Neural cell (in vitro differentiated cells): ENCODE results near the gene MED26. TPM values are rescaled to one million over a fixed set of nuclear protein-coding genes. Genes with fewer than 3 reads are reported as not detected.

Experiments used
- H2AFZ ChIP-seq: fragments of 200-600, 300-800 bp; sonication (generic), shearing (Covaris generic); 2 replicates; pipeline ENCODE4 v1.6.0; 2014; ENCODE audit warnings: low read depth, mild to moderate bottlenecking, antibody characterized with exemption, low read length, moderate library complexity
- H3F3A ChIP-seq: fragments of 200-600 bp; shearing (Covaris generic); 2 replicates; pipeline ENCODE4 v1.6.1; 2016; ENCODE audit warnings: mild to moderate bottlenecking, moderate library complexity, mixed read lengths, antibody characterized with exemption, low read length; ENCODE audit not compliant: insufficient read depth, poor library complexity, severe bottlenecking
- H3K27ac ChIP-seq: fragments of 200-600, 300-800 bp; sonication (generic), shearing (Covaris generic); 2 replicates; pipeline ENCODE4 v1.5.1; 2014; ENCODE audit warnings: mild to moderate bottlenecking, low read length, moderate library complexity
- H3K27me3 ChIP-seq: fragments of 300-800, 200-600 bp; sonication (generic), shearing (Covaris generic); 2 replicates; pipeline ENCODE4 v1.6.0; 2014; ENCODE audit warnings: mild to moderate bottlenecking, low read depth, low read length, moderate library complexity; ENCODE audit not compliant: insufficient read depth
- H3K36me3 ChIP-seq: fragments of 300-800, 200-600 bp; sonication (generic), shearing (Covaris generic); 2 replicates; pipeline ENCODE4 v1.5.1; 2014; ENCODE audit warnings: mild to moderate bottlenecking, antibody characterized with exemption, low read length, moderate library complexity; ENCODE audit not compliant: insufficient read depth
- H3K4me2 ChIP-seq: fragments of 300-800, 200-600 bp; sonication (generic), shearing (Covaris generic); 2 replicates; pipeline ENCODE4 v1.6.0; 2014; ENCODE audit warnings: mild to moderate bottlenecking, low read length
- H3K4me3 ChIP-seq: fragments of 300-800, 200-600 bp; sonication (generic), shearing (Covaris generic); 2 replicates; pipeline ENCODE4 v1.5.1; 2014; ENCODE audit warnings: mild to moderate bottlenecking, low read length, moderate library complexity
- H3K79me2 ChIP-seq: fragments of 200-600 bp; shearing (Covaris generic); replicated peaks from 2 replicates; pipeline ENCODE4 v1.6.0; 2014; ENCODE audit warnings: mild to moderate bottlenecking, low read length, moderate library complexity; ENCODE audit not compliant: insufficient read depth
- H3K9ac ChIP-seq: fragments of 300-800, 200-600 bp; sonication (generic), shearing (Covaris generic); 2 replicates; pipeline ENCODE4 v1.6.1; 2016; ENCODE audit warnings: mild to moderate bottlenecking, low read length, mixed read lengths
- H3K9me2 ChIP-seq: fragments of 200-600 bp; shearing (Covaris generic); 2 replicates; pipeline ENCODE4 v1.6.1; 2016; ENCODE audit warnings: mild to moderate bottlenecking, low read length, mixed read lengths; ENCODE audit not compliant: insufficient read depth
- H3K9me3 ChIP-seq: fragments of 200-600, 300-800 bp; sonication (generic), shearing (Covaris generic); 2 replicates; pipeline ENCODE4 v1.6.1; 2016; ENCODE audit warnings: mild to moderate bottlenecking, mixed run types, low read length, moderate library complexity, mixed read lengths
- H4K20me1 ChIP-seq: fragments of 200-600 bp; shearing (Covaris generic); 2 replicates; pipeline ENCODE4 v1.6.1; 2016; ENCODE audit warnings: mild to moderate bottlenecking, mixed run types; ENCODE audit not compliant: insufficient read depth
- EP300 ChIP-seq: fragments of 450-650 bp; conservative IDR thresholded peaks from 2 replicates; pipeline ENCODE4 v1.6.1; 2014; ENCODE audit warnings: antibody characterized with exemption, mild to moderate bottlenecking, moderate library complexity; ENCODE audit not compliant: poor library complexity, severe bottlenecking
- EZH2 ChIP-seq: fragments of 200-600, 300-800 bp; shearing (Covaris generic), sonication (generic); IDR thresholded peaks from 2 replicates; pipeline ENCODE4 v1.6.1; 2014; ENCODE audit warnings: antibody characterized with exemption, low read length, borderline replicate concordance, mild to moderate bottlenecking; ENCODE audit not compliant: insufficient read depth, poor library complexity, severe bottlenecking
- MXI1 ChIP-seq: fragments of 450-650 bp; conservative IDR thresholded peaks from 2 replicates; pipeline ENCODE4 v1.6.1; 2014; ENCODE audit warnings: antibody characterized with exemption, mild to moderate bottlenecking; ENCODE audit not compliant: poor library complexity, severe bottlenecking
- POLR2AphosphoS5 ChIP-seq: IDR thresholded peaks from 2 replicates; pipeline ENCODE4 v1.6.1; 2012
- RAD21 ChIP-seq: fragments of 450-650 bp; conservative IDR thresholded peaks from 2 replicates; pipeline ENCODE4 v1.6.1; 2014; ENCODE audit warnings: antibody characterized with exemption, mild to moderate bottlenecking, moderate library complexity
- SMC3 ChIP-seq: fragments of 450-650 bp; conservative IDR thresholded peaks from 2 replicates; pipeline ENCODE4 v1.6.1; 2014; ENCODE audit warnings: antibody characterized with exemption, mild to moderate bottlenecking, moderate library complexity; ENCODE audit not compliant: poor library complexity
- TAF1 ChIP-seq: IDR thresholded peaks from 2 replicates; pipeline ENCODE4 v1.6.1; 2012; ENCODE audit warnings: low read depth
- polyA plus RNA-seq: library from polyadenylated mRNA; depleted of rRNA; stranded (reverse); fragments of >200 nt; gene quantifications from 2 replicates; pipeline ENCODE4 v1.2.3, GENCODE V29; 2014
- TF ChIP-seq, protein P1 (sequence below): fragments of 450-650 bp; IDR thresholded peaks from 2 replicates; pipeline ENCODE4 v1.5.1; 2014; ENCODE audit warnings: antibody characterized with exemption, mild to moderate bottlenecking, moderate library complexity; ENCODE audit not compliant: poor library complexity, severe bottlenecking
- TF ChIP-seq, protein P2 (sequence below): IDR thresholded peaks from 2 replicates; pipeline ENCODE4 v1.6.1; 2012; ENCODE audit warnings: borderline replicate concordance

The MED26 gene
- polyA plus RNA-seq, 1 donor from 2014 or later, result 4.2 TPM

DNA sequence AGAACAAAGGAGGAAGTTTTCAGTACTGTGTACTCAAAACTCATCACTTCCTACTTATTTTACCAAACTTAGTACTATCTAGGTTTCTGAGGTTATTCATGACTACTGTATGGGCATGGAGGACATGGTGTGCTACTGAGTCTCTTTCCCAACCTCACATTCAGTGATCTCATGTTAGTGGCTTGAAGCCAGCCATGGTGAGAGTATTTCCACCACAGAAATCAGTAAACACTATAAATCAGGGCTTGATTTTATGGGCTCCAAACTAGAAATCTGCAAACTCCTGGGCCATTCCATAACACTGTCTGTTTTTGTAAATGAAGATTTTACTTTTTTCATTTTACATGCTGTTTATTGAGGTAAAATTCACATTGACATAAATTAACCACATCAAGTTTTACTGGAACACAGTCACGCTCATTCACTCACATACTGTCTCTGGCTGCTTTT is 19.7 kb downstream of the MED26 start:
- H3K9me2 ChIP-seq, result no peaks in the 10 kb centered on the region
- H3K9ac ChIP-seq, result no peak overlapping the region
- H3K27ac ChIP-seq, result no peak overlapping the region
- TF ChIP-seq SMC3 (no peak), RAD21 (no peak), MXI1 (no peak)
- TF ChIP-seq, protein P1, sequence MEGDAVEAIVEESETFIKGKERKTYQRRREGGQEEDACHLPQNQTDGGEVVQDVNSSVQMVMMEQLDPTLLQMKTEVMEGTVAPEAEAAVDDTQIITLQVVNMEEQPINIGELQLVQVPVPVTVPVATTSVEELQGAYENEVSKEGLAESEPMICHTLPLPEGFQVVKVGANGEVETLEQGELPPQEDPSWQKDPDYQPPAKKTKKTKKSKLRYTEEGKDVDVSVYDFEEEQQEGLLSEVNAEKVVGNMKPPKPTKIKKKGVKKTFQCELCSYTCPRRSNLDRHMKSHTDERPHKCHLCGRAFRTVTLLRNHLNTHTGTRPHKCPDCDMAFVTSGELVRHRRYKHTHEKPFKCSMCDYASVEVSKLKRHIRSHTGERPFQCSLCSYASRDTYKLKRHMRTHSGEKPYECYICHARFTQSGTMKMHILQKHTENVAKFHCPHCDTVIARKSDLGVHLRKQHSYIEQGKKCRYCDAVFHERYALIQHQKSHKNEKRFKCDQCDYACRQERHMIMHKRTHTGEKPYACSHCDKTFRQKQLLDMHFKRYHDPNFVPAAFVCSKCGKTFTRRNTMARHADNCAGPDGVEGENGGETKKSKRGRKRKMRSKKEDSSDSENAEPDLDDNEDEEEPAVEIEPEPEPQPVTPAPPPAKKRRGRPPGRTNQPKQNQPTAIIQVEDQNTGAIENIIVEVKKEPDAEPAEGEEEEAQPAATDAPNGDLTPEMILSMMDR, result no peak
- TF ChIP-seq, protein P2, sequence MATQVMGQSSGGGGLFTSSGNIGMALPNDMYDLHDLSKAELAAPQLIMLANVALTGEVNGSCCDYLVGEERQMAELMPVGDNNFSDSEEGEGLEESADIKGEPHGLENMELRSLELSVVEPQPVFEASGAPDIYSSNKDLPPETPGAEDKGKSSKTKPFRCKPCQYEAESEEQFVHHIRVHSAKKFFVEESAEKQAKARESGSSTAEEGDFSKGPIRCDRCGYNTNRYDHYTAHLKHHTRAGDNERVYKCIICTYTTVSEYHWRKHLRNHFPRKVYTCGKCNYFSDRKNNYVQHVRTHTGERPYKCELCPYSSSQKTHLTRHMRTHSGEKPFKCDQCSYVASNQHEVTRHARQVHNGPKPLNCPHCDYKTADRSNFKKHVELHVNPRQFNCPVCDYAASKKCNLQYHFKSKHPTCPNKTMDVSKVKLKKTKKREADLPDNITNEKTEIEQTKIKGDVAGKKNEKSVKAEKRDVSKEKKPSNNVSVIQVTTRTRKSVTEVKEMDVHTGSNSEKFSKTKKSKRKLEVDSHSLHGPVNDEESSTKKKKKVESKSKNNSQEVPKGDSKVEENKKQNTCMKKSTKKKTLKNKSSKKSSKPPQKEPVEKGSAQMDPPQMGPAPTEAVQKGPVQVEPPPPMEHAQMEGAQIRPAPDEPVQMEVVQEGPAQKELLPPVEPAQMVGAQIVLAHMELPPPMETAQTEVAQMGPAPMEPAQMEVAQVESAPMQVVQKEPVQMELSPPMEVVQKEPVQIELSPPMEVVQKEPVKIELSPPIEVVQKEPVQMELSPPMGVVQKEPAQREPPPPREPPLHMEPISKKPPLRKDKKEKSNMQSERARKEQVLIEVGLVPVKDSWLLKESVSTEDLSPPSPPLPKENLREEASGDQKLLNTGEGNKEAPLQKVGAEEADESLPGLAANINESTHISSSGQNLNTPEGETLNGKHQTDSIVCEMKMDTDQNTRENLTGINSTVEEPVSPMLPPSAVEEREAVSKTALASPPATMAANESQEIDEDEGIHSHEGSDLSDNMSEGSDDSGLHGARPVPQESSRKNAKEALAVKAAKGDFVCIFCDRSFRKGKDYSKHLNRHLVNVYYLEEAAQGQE, result no peak
- H4K20me1 ChIP-seq, result no peaks in the 10 kb centered on the region
- H3K4me2 ChIP-seq, result no peak overlapping the region
- no peaks in the 10 kb centered on the region for H3K36me3 ChIP-seq
- H3K9me3 ChIP-seq, result no peaks in the 10 kb centered on the region
- no peak overlapping the region for H2AFZ ChIP-seq
- H3K79me2 ChIP-seq, result peaks cover 38% of the 10 kb centered on the region
- no peaks in the 10 kb centered on the region for H3K27me3 ChIP-seq
- H3K4me3 ChIP-seq, result no peak overlapping the region
- H3F3A ChIP-seq, result no peaks in the 10 kb centered on the region

DNA sequence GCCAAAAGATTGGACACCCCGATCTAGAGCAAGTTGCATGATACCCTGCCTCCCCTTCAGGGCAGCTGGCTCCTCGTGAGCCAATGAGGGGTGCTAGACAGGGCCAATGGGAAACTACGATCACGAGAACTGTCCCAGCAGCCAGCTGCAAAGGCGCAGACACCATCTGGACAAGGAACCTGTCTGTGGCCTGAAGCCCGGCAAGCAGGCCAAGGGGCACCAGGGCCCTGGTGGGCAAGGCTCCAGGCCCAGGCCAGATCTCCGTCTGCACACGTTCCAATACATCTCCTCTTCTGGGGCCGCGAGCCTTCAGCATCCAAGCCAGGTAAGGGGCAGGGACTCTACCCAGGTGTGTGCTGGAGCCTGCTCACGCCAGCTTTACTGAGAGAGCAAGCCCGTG is 20.2 kb downstream of the MED26 start:
- TF ChIP-seq EZH2, result no peak
- TF ChIP-seq, protein P2, result no peak
- no peak for TF ChIP-seq RAD21
- TF ChIP-seq SMC3, result no peak
- TF ChIP-seq, protein P1, result no peak
- no peak for TF ChIP-seq MXI1
- no peak for TF ChIP-seq POLR2AphosphoS5
- no peak for TF ChIP-seq EP300
- no peak for TF ChIP-seq TAF1
- Histone ChIP-seq H3K79me2 (peaks cover 38% of the 10 kb centered on the region), H3K9ac (no peak overlapping the region), H3K27ac (no peak overlapping the region), H2AFZ (no peak overlapping the region), H4K20me1 (no peaks in the 10 kb centered on the region), H3K9me2 (no peaks in the 10 kb centered on the region), H3K27me3 (no peaks in the 10 kb centered on the region), H3K4me3 (no peak overlapping the region), H3K9me3 (no peaks in the 10 kb centered on the region), H3F3A (no peaks in the 10 kb centered on the region), H3K36me3 (no peaks in the 10 kb centered on the region), H3K4me2 (no peak overlapping the region)
